ENCODE measurements around the gene NOL6. TPM values are rescaled to one million over a fixed set of nuclear protein-coding genes. Genes with fewer than 3 reads are reported as not detected.

NOL6 gene
- total and polyA plus RNA-seq, 9 of the 15 experiments (the other 6 are each of a cell fraction or from before 2014, with no cell fraction given): 7.7 to 58.9 (median 27.0) TPM

DNA sequence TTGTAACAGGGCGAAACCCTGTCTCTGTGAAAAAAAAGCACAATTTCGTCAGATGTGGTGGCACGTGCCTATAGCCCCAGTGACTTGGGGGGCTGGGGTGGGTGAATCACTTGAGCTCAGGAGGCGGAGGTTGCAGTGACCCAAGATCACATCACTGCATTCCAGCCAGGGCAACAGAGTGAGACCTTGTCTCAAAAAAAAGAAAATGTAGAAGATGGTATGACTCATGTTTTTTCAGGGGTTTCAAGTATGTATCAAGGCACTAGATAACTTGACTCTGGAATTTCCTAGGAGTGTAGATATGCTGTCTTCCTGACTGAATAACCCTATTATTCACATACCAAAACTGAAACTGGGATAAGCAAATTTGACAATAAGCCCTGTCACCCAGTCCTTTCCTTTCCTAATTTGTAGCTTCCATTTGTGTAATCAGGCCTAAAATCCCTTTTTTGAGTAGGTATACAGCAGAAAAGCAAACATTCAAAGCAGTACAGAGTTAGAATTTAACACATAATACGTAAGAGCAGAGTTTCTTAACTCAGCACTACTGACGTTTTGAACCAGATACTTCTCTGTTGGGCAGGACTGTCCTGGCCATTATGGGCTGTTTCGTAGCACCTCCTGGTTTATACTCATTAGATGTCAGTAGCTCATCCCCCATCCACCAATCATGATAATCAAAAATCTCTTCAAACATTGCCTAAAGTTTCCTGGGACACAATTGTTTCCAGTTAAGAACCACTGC is 33.1 kb upstream of the NOL6 start (continued):
- TF ChIP-seq ARID1B (IDR thresholded peaks at IDR 0.05): peak; percentile 54
- TF ChIP-seq JUND (IDR thresholded peaks at IDR 0.05; ENCODE audit: borderline replicate concordance, low read depth, low read length): peak; percentile 77; the same call in 1 of the 2 replicates
- peak; percentile 76; the same call in 2 of the 3 replicates for TF ChIP-seq JUND (tag; IDR thresholded peaks at IDR 0.05; ENCODE audit: borderline replicate concordance, low read depth, low read length)
- peak in 1 of 2 experiments; percentile 41; a peak in 1 of 4 replicates for TF ChIP-seq TEAD1 (CRISPR knock-in tag; IDR thresholded peaks at IDR 0.05)
- TF ChIP-seq DPF2 (IDR thresholded peaks at IDR 0.05): peak; percentile 70
- 0 out of 2 replicates have a peak, but pooled peaks have one; percentile 43 for TF ChIP-seq SMARCE1 (IDR thresholded peaks at IDR 0.05)

GRCh38 chr9:33498387-33498786 is 24.7 kb upstream of the NOL6 start:
- Histone ChIP-seq H3K79me2 (ENCODE audit: control insufficient read depth, insufficient read depth, low read length) (no peaks in the 10 kb centered on the region), H3K9me3 (replicated peaks; ENCODE audit: control insufficient read depth, insufficient read depth, low read depth, low read length) (no peaks in the 10 kb centered on the region), H3K36me3 (ENCODE audit: control insufficient read depth, insufficient read depth, low read length) (no peaks in the 10 kb centered on the region), H3K27ac (ENCODE audit: extremely low read depth, low read depth, low read length) (no peak overlapping the region), H3K9me1 (ENCODE audit: control insufficient read depth, insufficient read depth, low read length) (no peaks in the 10 kb centered on the region), H2AFZ (ENCODE audit: low read depth, low read length) (no peak overlapping the region), H3K9ac (ENCODE audit: insufficient read depth in 1 of 2, low read depth in 2 of 2, low read length in 2 of 2) (no peak overlapping the region), H3K4me3 (no peak overlapping the region), H3K4me1 (replicated peaks in 1 of 2; ENCODE audit: control insufficient read depth in 2 of 2, insufficient read depth in 2 of 2, low read length in 2 of 2) (peaks cover 3 to 8% of the 10 kb centered on the region in 2 experiments; a peak in 3 of 5 replicates), H3K27me3 (ENCODE audit: control insufficient read depth in 2 of 2, insufficient read depth in 2 of 2, low read length in 2 of 2) (no peaks in the 10 kb centered on the region), H3K4me2 (ENCODE audit: insufficient read depth, low read length) (no peak overlapping the region), H4K20me1 (replicated peaks; ENCODE audit: control insufficient read depth, insufficient read depth, low read length) (no peaks in the 10 kb centered on the region)
- DNase-seq (ENCODE audit: extremely low read depth in 1 of 4, low spot score in 3 of 4): no peak
- intact Hi-C loops (cut with micrococcal nuclease) (no loop called here), in situ Hi-C loops (cut with MboI) (no loop called here)
- BruUV-seq (replicated peaks): no TSS peak
- ChIA-PET CTCF (ENCODE audit: low intra/inter-chr PET ratio) (no interaction called here), POLR2A (no interaction called here)
- peak; percentile 34; the same call in 1 of the 3 replicates for ATAC-seq
- 0% methylated on average over 1 of the region's 1 CpG for WGBS (ENCODE audit: insufficient coverage, low coverage, missing lambda C conversion rate)
- no peak for TF ChIP-seq ZSCAN29 (IDR thresholded peaks at IDR 0.05)
- TF ChIP-seq RAD21 (CRISPR knock-in tag; conservative IDR thresholded peaks at IDR 0.05 in 1 of 2, IDR thresholded peaks at IDR 0.05 in 1 of 2): 0 out of 4 replicates have a peak, but pooled peaks of 1 of the 2 experiments have one; percentile 13
- TF ChIP-seq, protein P1, sequence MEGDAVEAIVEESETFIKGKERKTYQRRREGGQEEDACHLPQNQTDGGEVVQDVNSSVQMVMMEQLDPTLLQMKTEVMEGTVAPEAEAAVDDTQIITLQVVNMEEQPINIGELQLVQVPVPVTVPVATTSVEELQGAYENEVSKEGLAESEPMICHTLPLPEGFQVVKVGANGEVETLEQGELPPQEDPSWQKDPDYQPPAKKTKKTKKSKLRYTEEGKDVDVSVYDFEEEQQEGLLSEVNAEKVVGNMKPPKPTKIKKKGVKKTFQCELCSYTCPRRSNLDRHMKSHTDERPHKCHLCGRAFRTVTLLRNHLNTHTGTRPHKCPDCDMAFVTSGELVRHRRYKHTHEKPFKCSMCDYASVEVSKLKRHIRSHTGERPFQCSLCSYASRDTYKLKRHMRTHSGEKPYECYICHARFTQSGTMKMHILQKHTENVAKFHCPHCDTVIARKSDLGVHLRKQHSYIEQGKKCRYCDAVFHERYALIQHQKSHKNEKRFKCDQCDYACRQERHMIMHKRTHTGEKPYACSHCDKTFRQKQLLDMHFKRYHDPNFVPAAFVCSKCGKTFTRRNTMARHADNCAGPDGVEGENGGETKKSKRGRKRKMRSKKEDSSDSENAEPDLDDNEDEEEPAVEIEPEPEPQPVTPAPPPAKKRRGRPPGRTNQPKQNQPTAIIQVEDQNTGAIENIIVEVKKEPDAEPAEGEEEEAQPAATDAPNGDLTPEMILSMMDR (IDR thresholded peaks at IDR 0.05 in 2 of 3, conservative IDR thresholded peaks at IDR 0.05 in 1 of 3; ENCODE audit: insufficient read depth in 2 of 3, low read depth in 1 of 3, low read length in 3 of 3): peak in 1 of 3 experiments; percentile 36; a peak in 2 of 6 replicates
- peak; percentile 11 for FAIRE-seq
